ENCODE measurements around the gene PLCXD1. TPM values are rescaled to one million over a fixed set of nuclear protein-coding genes. Genes with fewer than 3 reads are reported as not detected.

The PLCXD1 gene
- polyA plus RNA-seq, 1 donor from 2014 or later, result 30.1 TPM

GRCh38 chrX:344371-344901 is 63.3 kb downstream of the PLCXD1 start:
- H3K36me3 ChIP-seq (ENCODE audit: insufficient read depth, low read length), result peaks cover 5% of the 10 kb centered on the region
- no peaks in the 10 kb centered on the region for H3F3A ChIP-seq (ENCODE audit: insufficient read depth, low read length, poor library complexity, severe bottlenecking)
- H3K4me3 ChIP-seq (ENCODE audit: low read length), result no peak overlapping the region
- H3K9ac ChIP-seq (ENCODE audit: low read length), result no peak overlapping the region
- H3K9me3 ChIP-seq (ENCODE audit: low read length), result peaks cover 3% of the 10 kb centered on the region
- no peaks in the 10 kb centered on the region for H3K27me3 ChIP-seq (ENCODE audit: insufficient read depth, low read depth, low read length)
- no peak overlapping the region for H2AFZ ChIP-seq (ENCODE audit: low read depth, low read length)
- no peaks in the 10 kb centered on the region for H4K20me1 ChIP-seq (ENCODE audit: insufficient read depth)
- H3K4me2 ChIP-seq (ENCODE audit: low read length), result no peak overlapping the region
- no peak overlapping the region for H3K27ac ChIP-seq (ENCODE audit: low read length)
- H3K79me2 ChIP-seq (replicated peaks; ENCODE audit: insufficient read depth, low read length), result no peaks in the 10 kb centered on the region
- TF ChIP-seq POLR2AphosphoS5 (IDR thresholded peaks at IDR 0.05) (no peak), SMC3 (conservative IDR thresholded peaks at IDR 0.05; ENCODE audit: poor library complexity) (no peak), REST (IDR thresholded peaks at IDR 0.05; ENCODE audit: borderline replicate concordance) (no peak), CTCF (IDR thresholded peaks at IDR 0.05; ENCODE audit: poor library complexity, severe bottlenecking) (no peak), RAD21 (conservative IDR thresholded peaks at IDR 0.05) (no peak)
- H3K9me2 ChIP-seq (ENCODE audit: insufficient read depth, low read length), result no peaks in the 10 kb centered on the region

GRCh38 chrX:345020-345925 is 64.1 kb downstream of the PLCXD1 start:
- no peaks in the 10 kb centered on the region for H3K9me2 ChIP-seq (ENCODE audit: insufficient read depth, low read length)
- H3K4me2 ChIP-seq (ENCODE audit: low read length), result no peak overlapping the region
- no peaks in the 10 kb centered on the region for H3F3A ChIP-seq (ENCODE audit: insufficient read depth, low read length, poor library complexity, severe bottlenecking)
- H3K9ac ChIP-seq (ENCODE audit: low read length), result no peak overlapping the region
- H3K4me3 ChIP-seq (ENCODE audit: low read length), result no peak overlapping the region
- peaks cover 5% of the 10 kb centered on the region for H3K36me3 ChIP-seq (ENCODE audit: insufficient read depth, low read length)
- no peak for TF ChIP-seq SMC3 (conservative IDR thresholded peaks at IDR 0.05; ENCODE audit: poor library complexity)
- TF ChIP-seq EZH2 (IDR thresholded peaks at IDR 0.05; ENCODE audit: borderline replicate concordance, insufficient read depth, low read length, poor library complexity, severe bottlenecking), result no peak
- TF ChIP-seq RAD21 (conservative IDR thresholded peaks at IDR 0.05), result no peak
- TF ChIP-seq EP300 (conservative IDR thresholded peaks at IDR 0.05; ENCODE audit: poor library complexity, severe bottlenecking), result no peak
- no peak for TF ChIP-seq REST (IDR thresholded peaks at IDR 0.05; ENCODE audit: borderline replicate concordance)
- TF ChIP-seq POLR2AphosphoS5 (IDR thresholded peaks at IDR 0.05), result no peak
- TF ChIP-seq CTCF (IDR thresholded peaks at IDR 0.05; ENCODE audit: poor library complexity, severe bottlenecking), result no peak
- TF ChIP-seq TAF1 (IDR thresholded peaks at IDR 0.05; ENCODE audit: low read depth), result no peak
- no peak for TF ChIP-seq MXI1 (conservative IDR thresholded peaks at IDR 0.05; ENCODE audit: poor library complexity, severe bottlenecking)
- no peak overlapping the region for H3K27ac ChIP-seq (ENCODE audit: low read length)
- no peaks in the 10 kb centered on the region for H4K20me1 ChIP-seq (ENCODE audit: insufficient read depth)
- H3K79me2 ChIP-seq (replicated peaks; ENCODE audit: insufficient read depth, low read length), result no peaks in the 10 kb centered on the region
- no peaks in the 10 kb centered on the region for H3K27me3 ChIP-seq (ENCODE audit: insufficient read depth, low read depth, low read length)
- H3K9me3 ChIP-seq (ENCODE audit: low read length), result peaks cover 3% of the 10 kb centered on the region
- H2AFZ ChIP-seq (ENCODE audit: low read depth, low read length), result no peak overlapping the region

Measured in neural cell (in vitro differentiated cells).